GM23248 (cell line): ENCODE measurements around the gene ODF2. TPM values are rescaled to one million over a fixed set of nuclear protein-coding genes. Genes with fewer than 3 reads are reported as not detected.
"Not testable (repeated sequence)": the region's sequence is repeated elsewhere in the genome, so short reads cannot be mapped to it uniquely, and the experiment has no call there.

ENCODE experiments used
- DNase-seq: peaks from one replicate; pipeline ENCODE4 v3.0.0-alpha.2; 2015
- H2AFZ ChIP-seq: fragments of 200-600 bp; sonication (generic); 2 replicates; pipeline ENCODE4 v1.6.1; 2016; ENCODE audit warnings: antibody characterized with exemption
- H3F3A ChIP-seq: fragments of 200-600 bp; sonication (generic); 2 replicates; pipeline ENCODE4 v1.6.1; 2016; ENCODE audit warnings: mild to moderate bottlenecking, antibody characterized with exemption, mixed run types; ENCODE audit not compliant: insufficient read depth
- H3K27ac ChIP-seq: fragments of 200-600 bp; sonication (generic); 2 replicates; pipeline ENCODE4 v1.5.1; 2016; ENCODE audit warnings: mild to moderate bottlenecking
- H3K27me3 ChIP-seq: fragments of 200-600 bp; sonication (generic); replicated peaks from 2 replicates; pipeline ENCODE4 v1.6.1; 2016; ENCODE audit warnings: mild to moderate bottlenecking; ENCODE audit not compliant: insufficient read depth
- H3K36me3 ChIP-seq: fragments of 200-600 bp; sonication (generic); 2 replicates; pipeline ENCODE4 v1.6.1; 2016; ENCODE audit warnings: low read depth, mild to moderate bottlenecking
- H3K4me1 ChIP-seq: fragments of 200-600 bp; sonication (generic); 2 replicates; pipeline ENCODE4 v1.6.1; 2016; ENCODE audit warnings: mild to moderate bottlenecking; ENCODE audit not compliant: insufficient read depth
- H3K4me2 ChIP-seq: fragments of 200-600 bp; sonication (generic); one replicate; pipeline ENCODE4 v1.6.1; 2016; ENCODE audit warnings: mild to moderate bottlenecking; ENCODE audit not compliant: unreplicated experiment
- H3K4me3 ChIP-seq: fragments of 200-600 bp; sonication (generic); 2 replicates; pipeline ENCODE4 v1.5.1; 2016; ENCODE audit warnings: mild to moderate bottlenecking
- H3K79me2 ChIP-seq: fragments of 200-600 bp; sonication (generic); 2 replicates; pipeline ENCODE4 v1.6.1; 2016; ENCODE audit warnings: mild to moderate bottlenecking; ENCODE audit not compliant: insufficient read depth
- H3K9ac ChIP-seq: fragments of 200-600 bp; sonication (generic); 2 replicates; pipeline ENCODE4 v1.6.1; 2016; ENCODE audit warnings: mild to moderate bottlenecking
- H3K9me2 ChIP-seq: fragments of 200-600 bp; sonication (generic); 2 replicates; pipeline ENCODE4 v1.6.1; 2016; ENCODE audit warnings: mixed run types, mild to moderate bottlenecking, moderate library complexity; ENCODE audit not compliant: insufficient read depth
- H3K9me3 ChIP-seq: fragments of 200-600 bp; sonication (generic); one replicate; pipeline ENCODE4 v1.6.1; 2017; ENCODE audit warnings: low read depth
- H4K20me1 ChIP-seq: fragments of 200-600 bp; sonication (generic); 2 replicates; pipeline ENCODE4 v1.6.0; 2016; ENCODE audit not compliant: insufficient read depth
- EZH2 ChIP-seq: fragments of 200-600 bp; sonication (generic); IDR thresholded peaks from 2 replicates; pipeline ENCODE4 v1.6.1; 2018; ENCODE audit warnings: antibody characterized with exemption, mild to moderate bottlenecking; ENCODE audit not compliant: insufficient read depth, poor library complexity, severe bottlenecking
- EZH2phosphoT487 ChIP-seq: fragments of 200-600 bp; sonication (generic); IDR thresholded peaks from 2 replicates; pipeline ENCODE4 v1.6.1; 2018; ENCODE audit warnings: antibody characterized with exemption, moderate library complexity, mild to moderate bottlenecking, low read depth; ENCODE audit not compliant: insufficient read depth
- WGBS, 2 experiments: methylation state at CpG; one replicate each; pipeline ENCODE4 v1.1.6; 2015 to 2017; ENCODE audit warnings: low lambda C conversion rate in 2 of 2, low coverage in 1 of 2; ENCODE audit errors: missing lambda C conversion rate in 2 of 2; 5-methylcytosine and 5-hydroxymethylcytosine counted together
- in situ Hi-C: fragments of 300-500 bp; cut with MboI; formaldehyde crosslinking; loops from 2 replicates; pipeline ENCODE4 v1.15.0; 2020
- polyA plus RNA-seq: library from polyadenylated mRNA; unstranded; fragments of >200 nt; fragmentation: Nextera tagmentation; extraction: Ambion mirVana; gene quantifications from 2 replicates; pipeline ENCODE4 v1.2.1, GENCODE V29; 2016
- total RNA-seq: library from RNA; depleted of rRNA; stranded (reverse); fragments of >200 nt; shearing (Covaris generic); gene quantifications from 2 replicates; pipeline ENCODE4 v1.2.3, GENCODE V29; 2014

The ODF2 gene
- total and polyA plus RNA-seq, 2 experiments from 2014 or later, result 29.5 to 34.8 TPM

DNA sequence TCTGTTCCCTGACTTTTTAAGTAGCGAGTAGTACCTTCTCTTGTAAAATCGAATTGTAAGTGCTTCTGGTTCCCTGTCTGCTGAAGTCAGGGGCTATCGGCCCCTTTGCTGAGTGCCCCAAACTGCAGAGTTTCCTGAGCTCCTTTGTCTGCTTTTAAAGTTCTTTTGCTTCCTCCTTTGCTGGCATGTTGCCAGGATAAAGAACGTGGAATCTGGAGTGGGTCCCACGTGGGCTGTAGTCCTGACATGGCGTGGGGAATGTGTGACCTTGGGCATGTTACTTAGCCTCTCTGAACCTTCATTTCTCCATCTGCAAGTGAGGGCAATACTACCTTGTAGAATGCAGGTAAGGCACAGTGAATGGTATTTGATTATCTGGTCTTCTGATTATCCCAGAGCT, 13.7 kb upstream of the ODF2 start:
- no peak overlapping the region for H3K27ac ChIP-seq
- DNase-seq, result no peak
- H3K27me3 ChIP-seq, result no peaks in the 10 kb centered on the region
- WGBS, 2 experiments, result 35 to 37% methylated on average over 6 of the region's 6 CpGs
- no peak overlapping the region for H2AFZ ChIP-seq
- no peaks in the 10 kb centered on the region for H3K4me1 ChIP-seq
- no peaks in the 10 kb centered on the region for H4K20me1 ChIP-seq
- H3K4me2 ChIP-seq, result no peak overlapping the region
- H3K36me3 ChIP-seq, result no peaks in the 10 kb centered on the region; the same call in 1 of the 2 replicates
- H3F3A ChIP-seq, result peaks cover 9% of the 10 kb centered on the region; the same call in 1 of the 2 replicates
- TF ChIP-seq EZH2phosphoT487 (no peak), EZH2 (no peak)
- no peaks in the 10 kb centered on the region for H3K9me3 ChIP-seq
- H3K79me2 ChIP-seq, result no peaks in the 10 kb centered on the region
- no peaks in the 10 kb centered on the region for H3K9me2 ChIP-seq
- no peak overlapping the region for H3K9ac ChIP-seq
- H3K4me3 ChIP-seq, result no peak overlapping the region
- in situ Hi-C loops, result no loop called here

- H3K4me2 ChIP-seq, H3K36me3 ChIP-seq, H3K4me3 ChIP-seq, H2AFZ ChIP-seq, H3K79me2 ChIP-seq, DNase-seq, H3F3A ChIP-seq, H3K27ac ChIP-seq, H3K4me1 ChIP-seq, H3K9ac ChIP-seq, in situ Hi-C loops, H3K9me2 ChIP-seq, H3K9me3 ChIP-seq, H3K27me3 ChIP-seq, H4K20me1 ChIP-seq: not testable (repeated sequence)
- WGBS, 2 experiments, result 78 to 79% methylated on average over 5 of the region's 5 CpGs
These were observed 9.3 kb upstream of the ODF2 start for GRCh38 chr9:128446505-128446904.

- Histone ChIP-seq H3K9me3 (no peaks in the 10 kb centered on the region), H4K20me1 (no peaks in the 10 kb centered on the region), H3K4me1 (no peaks in the 10 kb centered on the region), H3K27me3 (no peaks in the 10 kb centered on the region), H3K27ac (no peak overlapping the region), H3K9ac (no peak overlapping the region), H3K79me2 (no peaks in the 10 kb centered on the region), H2AFZ (no peak overlapping the region), H3K36me3 (no peaks in the 10 kb centered on the region), H3F3A (no peaks in the 10 kb centered on the region), H3K9me2 (no peaks in the 10 kb centered on the region), H3K4me3 (no peak overlapping the region), H3K4me2 (no peak overlapping the region)
- in situ Hi-C loops, result no loop called here
- TF ChIP-seq EZH2phosphoT487 (no peak), EZH2 (no peak)
- WGBS, 2 experiments, result 98 to 99% methylated on average over 2 of the region's 2 CpGs
- no peak for DNase-seq
These were observed 7.1 kb upstream of the ODF2 start for GRCh38 chr9:128448746-128449145.

- no peak overlapping the region for H3K9ac ChIP-seq
- TF ChIP-seq EZH2 (no peak), EZH2phosphoT487 (no peak)
- H3K79me2 ChIP-seq, result peaks cover 21% of the 10 kb centered on the region
- no peaks in the 10 kb centered on the region for H3K9me3 ChIP-seq
- peak overlapping the region; percentile 95; the same call in 1 of the 2 replicates for H2AFZ ChIP-seq
- H4K20me1 ChIP-seq, result no peaks in the 10 kb centered on the region
- no peaks in the 10 kb centered on the region for H3K9me2 ChIP-seq
- no peaks in the 10 kb centered on the region for H3K27me3 ChIP-seq
- H3K36me3 ChIP-seq, result no peaks in the 10 kb centered on the region
- WGBS, 2 experiments, result 78% methylated on average over 14 of the region's 14 CpGs
- H3K4me3 ChIP-seq, result no peak overlapping the region
- in situ Hi-C loops, result no loop called here
- no peak overlapping the region for H3K4me2 ChIP-seq
- DNase-seq, result no peak
- H3F3A ChIP-seq, result no peaks in the 10 kb centered on the region
- H3K4me1 ChIP-seq, result no peaks in the 10 kb centered on the region
- H3K27ac ChIP-seq, result no peak overlapping the region
These were observed 815 bp upstream of the ODF2 start for GRCh38 chr9:128454991-128455390.

DNA sequence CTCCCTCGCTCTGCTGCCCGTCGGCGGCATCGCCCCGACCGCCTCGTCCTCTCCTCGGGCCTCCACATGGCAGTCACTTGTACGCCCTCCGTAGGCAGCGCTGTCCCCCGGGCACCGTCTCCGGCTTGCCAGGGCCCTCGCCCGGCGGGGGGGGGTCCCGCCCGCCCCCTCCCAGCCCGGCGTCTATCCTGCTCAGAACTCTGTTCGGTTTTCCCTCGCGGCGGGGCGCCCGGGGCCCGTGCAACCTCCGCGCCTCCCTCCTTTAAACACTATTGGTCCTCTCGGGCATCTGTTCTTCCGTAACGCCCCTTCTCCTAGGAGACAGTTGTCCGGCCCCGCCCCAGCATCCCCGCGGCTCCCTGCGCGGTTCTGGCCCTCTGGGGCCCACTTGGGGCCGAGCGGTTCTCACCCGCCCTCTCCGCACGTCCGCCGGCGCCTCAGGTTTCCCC, 831 bp downstream of the ODF2 start:
- in situ Hi-C loops, result no loop called here
- Histone ChIP-seq H3K79me2 (peaks cover 21% of the 10 kb centered on the region), H3K9me2 (no peaks in the 10 kb centered on the region), H3K9ac (peak overlapping the region; percentile 79), H3K27me3 (no peaks in the 10 kb centered on the region), H2AFZ (peak overlapping the region; percentile 95), H3K4me1 (no peaks in the 10 kb centered on the region), H3F3A (no peaks in the 10 kb centered on the region), H3K9me3 (no peaks in the 10 kb centered on the region), H3K27ac (peak overlapping the region; percentile 71), H3K4me2 (peak overlapping the region; percentile 84), H3K36me3 (no peaks in the 10 kb centered on the region), H4K20me1 (no peaks in the 10 kb centered on the region), H3K4me3 (peak overlapping the region; percentile 76)
- DNase-seq, result peak; percentile 91
- TF ChIP-seq EZH2, result no peak
- WGBS, 2 experiments, result 1 to 3% methylated on average over 21 to 43 of the region's 48 CpGs
